MG63 (cell line): Measurements from ENCODE around the gene SLC25A29. TPM values are rescaled to one million over a fixed set of nuclear protein-coding genes. Genes with fewer than 3 reads are reported as not detected.

Experiments
- DNase-seq: peaks from one replicate; pipeline ENCODE4 v3.0.0-alpha.2; 2020
- H3K27me3 ChIP-seq: fragments of 250-450 bp; sonication (Bioruptor Pico); 2 replicates; pipeline ENCODE4 v1.5.1; 2020; ENCODE audit warnings: mild to moderate bottlenecking, moderate library complexity
- H3K36me3 ChIP-seq: fragments of 250-450 bp; sonication (Bioruptor Pico); 2 replicates; pipeline ENCODE4 v1.5.1; 2020; ENCODE audit warnings: mild to moderate bottlenecking, moderate library complexity
- H3K4me3 ChIP-seq: fragments of 250-450 bp; sonication (Bioruptor Pico); 2 replicates; pipeline ENCODE4 v1.5.1; 2020; ENCODE audit warnings: mild to moderate bottlenecking, moderate library complexity
- H3K9me3 ChIP-seq: fragments of 250-450 bp; sonication (Bioruptor Pico); 2 replicates; pipeline ENCODE4 v1.5.1; 2020; ENCODE audit warnings: mild to moderate bottlenecking, moderate library complexity
- total RNA-seq: library from RNA; depleted of rRNA; stranded (reverse); fragments of >200 nt; shearing (Covaris generic); gene quantifications from 2 replicates; pipeline ENCODE4 v1.2.3, GENCODE V29; 2014; ENCODE audit warnings: low replicate concordance; rRNA removed

SLC25A29 gene
- total RNA-seq, 1 experiment from 2014 or later: 9.6 TPM

DNA sequence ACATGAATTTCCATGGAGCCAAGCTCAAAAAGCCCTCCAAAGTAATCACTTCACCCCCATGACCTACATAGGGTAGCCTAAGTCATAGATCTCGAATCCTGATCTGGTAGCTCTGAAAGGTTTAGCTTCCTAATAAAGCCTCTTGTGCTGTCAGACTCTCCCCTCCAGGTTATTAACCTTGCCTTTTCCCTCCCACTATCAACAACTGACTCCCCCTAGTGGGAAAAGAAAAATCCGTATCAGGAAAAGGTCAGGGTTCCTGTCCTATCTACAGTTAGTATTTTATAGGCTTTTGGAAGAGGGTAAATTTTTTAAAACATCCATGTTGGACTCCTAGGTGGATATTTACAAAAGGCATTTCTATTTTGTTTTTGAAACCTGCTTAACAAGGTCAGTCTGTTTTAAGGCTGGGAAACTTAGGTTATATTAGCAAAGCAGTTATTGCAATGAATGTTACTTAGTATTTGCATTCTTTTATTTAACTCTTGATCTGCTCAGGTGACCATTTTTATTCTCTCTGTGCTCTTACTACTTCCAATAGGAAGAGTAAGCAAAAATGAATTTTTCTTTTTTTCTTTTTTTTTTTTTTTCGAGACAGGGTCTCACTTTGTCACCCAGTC, 59.3 kb downstream of the SLC25A29 start:
- no peaks in the 10 kb centered on the region for H3K9me3 ChIP-seq
- DNase-seq: no peak
- H3K36me3 ChIP-seq: peaks cover 11% of the 10 kb centered on the region
- no peak overlapping the region for H3K4me3 ChIP-seq
- H3K27me3 ChIP-seq: no peaks in the 10 kb centered on the region

DNA sequence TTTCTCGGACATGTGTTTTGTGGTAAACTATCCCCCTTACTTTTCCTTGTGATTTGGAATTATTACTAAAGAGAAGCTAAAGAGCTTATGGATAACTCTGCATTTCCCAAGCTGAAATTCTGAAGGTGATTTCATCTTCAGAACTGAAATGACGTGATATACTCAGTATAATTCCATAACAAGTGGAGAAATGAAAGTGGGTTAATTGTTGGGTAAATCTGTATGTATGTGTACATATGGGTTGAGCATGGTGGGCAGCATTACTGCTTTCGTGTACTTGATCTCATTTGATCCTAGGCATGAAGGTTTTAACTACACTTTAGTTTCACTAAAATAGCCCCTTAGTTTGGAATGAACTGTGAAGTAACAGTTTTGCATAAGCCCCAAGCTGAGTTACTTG, 63.2 kb downstream of the SLC25A29 start:
- Histone ChIP-seq H3K4me3 (no peak overlapping the region), H3K36me3 (peaks cover 15% of the 10 kb centered on the region), H3K27me3 (no peaks in the 10 kb centered on the region), H3K9me3 (no peaks in the 10 kb centered on the region)
- DNase-seq: no peak

DNA sequence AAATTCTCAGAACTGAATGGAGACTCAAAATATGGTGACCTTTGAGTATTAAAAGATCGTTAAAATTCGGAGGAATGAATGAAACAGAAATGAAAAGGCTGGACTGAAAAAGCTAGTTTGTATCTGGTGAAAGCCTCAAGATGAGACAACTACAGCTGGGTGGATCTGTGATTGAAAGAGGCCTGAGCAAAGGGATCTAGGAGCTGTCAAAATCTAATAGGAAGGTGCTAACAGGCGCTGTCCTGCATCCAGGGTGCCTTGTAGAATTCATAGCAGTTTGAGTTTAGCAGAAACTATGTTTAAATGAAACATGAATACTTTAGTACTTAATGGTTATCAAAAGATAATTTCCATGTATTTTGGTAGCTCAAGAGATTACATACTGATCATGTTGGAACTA, 65.0 kb downstream of the SLC25A29 start:
- Histone ChIP-seq H3K36me3 (peaks cover 15% of the 10 kb centered on the region), H3K4me3 (peak overlapping the region; percentile 55), H3K9me3 (no peaks in the 10 kb centered on the region), H3K27me3 (no peaks in the 10 kb centered on the region)
- no peak for DNase-seq

Other genes with a start within 250 kb of the SLC25A29 start
- gene EVL, start 241.0 kb downstream of the SLC25A29 start, total RNA-seq: 17.3 and 17.9 TPM in 2 replicates
- not detected in 2 replicates for gene DEGS2, start 146.8 kb downstream of the SLC25A29 start, total RNA-seq
- 34.1 and 45.4 TPM in 2 replicates for gene YY1, start 67.3 kb downstream of the SLC25A29 start, total RNA-seq
- gene SLC25A47, start 16.9 kb upstream of the SLC25A29 start, total RNA-seq: not detected in 2 replicates
- gene WDR25, start 70.0 kb upstream of the SLC25A29 start, total RNA-seq: 20.7 and 40.0 TPM in 2 replicates